GM19035 (cell line): ENCODE measurements around the gene RPTOR.
A peak's percentile ranks its signal among the peaks of the same experiment; 100 is the strongest.
"Not testable (repeated sequence)": the region's sequence is repeated elsewhere in the genome, so short reads cannot be mapped to it uniquely, and the experiment has no call there.

ENCODE experiments used
- ATAC-seq: cut with Tn5 transposase; IDR thresholded peaks from one replicate; pipeline ENCODE4 v1.9.1; 2021; ENCODE audit not compliant: unreplicated experiment

The RPTOR gene

DNA sequence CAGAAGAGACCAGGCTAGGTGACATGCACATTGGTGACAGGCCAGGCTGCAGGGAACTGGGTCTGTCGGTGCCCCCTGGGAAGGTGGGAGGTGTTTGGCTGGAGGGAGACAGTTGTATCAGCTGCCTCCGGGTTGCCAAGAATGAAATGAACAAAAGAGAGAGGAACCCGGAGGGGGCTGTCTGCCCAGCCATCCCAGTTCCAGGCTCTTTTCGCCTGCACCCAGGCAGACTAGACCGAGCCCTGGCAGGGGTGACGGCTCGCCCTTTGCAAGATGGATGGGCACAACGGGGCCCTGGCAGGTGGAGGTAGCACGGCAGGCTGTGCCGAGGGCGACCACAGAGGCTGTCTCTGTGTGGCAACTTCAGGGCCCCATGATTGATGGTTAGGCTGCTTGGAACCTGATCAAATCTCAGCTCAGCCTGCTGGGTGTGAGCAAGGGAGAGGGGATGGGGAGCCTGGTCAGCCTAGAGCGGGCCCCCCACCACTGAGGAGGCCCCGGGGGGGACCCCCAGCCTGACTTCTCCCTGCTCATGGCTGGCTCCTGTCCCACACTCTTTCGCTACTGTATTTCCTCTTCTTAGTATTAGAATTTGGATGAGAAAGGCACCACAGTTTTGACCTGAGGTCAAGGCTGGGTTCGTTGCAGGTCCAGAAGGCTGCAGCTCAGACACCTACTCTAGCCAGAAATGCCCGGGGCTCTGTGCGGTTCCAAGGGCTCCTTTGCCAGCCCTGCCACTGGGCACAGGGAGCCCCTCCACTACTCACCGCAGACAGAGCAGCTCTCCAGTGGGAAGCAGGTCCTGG lies 328.1 kb downstream of the RPTOR start:
- ATAC-seq = no peak

DNA sequence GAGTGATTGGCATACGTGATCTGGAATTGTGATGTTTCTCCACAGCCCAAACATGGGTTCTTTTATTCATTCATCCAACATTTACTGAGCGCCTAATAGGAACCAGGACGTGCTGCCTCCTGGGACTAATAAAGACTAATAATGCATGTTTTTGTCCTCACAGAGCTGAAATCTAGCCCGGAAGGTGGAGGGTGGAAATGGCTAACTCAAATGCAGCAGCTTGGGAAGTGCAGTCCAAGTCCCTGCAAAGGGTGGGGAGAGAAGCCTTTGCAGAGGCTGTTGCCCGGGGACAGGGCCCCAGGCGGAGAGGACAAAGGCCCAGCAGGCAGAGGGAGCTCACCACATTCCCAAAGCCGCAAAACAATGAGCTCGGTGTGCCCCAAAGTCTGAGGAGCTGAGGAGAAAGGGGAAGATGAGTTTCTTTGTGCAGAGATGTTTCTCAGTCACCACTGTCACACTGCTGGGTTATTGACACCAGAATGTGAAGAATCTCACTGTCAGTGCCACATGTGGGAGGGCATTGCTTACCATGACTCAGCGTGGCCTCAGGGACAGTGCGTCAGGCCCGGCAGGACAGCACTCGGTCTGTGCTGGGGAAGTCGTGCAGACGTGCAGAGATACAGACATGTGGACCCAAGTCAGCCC lies 328.8 kb downstream of the RPTOR start:
- ATAC-seq = no peak

DNA sequence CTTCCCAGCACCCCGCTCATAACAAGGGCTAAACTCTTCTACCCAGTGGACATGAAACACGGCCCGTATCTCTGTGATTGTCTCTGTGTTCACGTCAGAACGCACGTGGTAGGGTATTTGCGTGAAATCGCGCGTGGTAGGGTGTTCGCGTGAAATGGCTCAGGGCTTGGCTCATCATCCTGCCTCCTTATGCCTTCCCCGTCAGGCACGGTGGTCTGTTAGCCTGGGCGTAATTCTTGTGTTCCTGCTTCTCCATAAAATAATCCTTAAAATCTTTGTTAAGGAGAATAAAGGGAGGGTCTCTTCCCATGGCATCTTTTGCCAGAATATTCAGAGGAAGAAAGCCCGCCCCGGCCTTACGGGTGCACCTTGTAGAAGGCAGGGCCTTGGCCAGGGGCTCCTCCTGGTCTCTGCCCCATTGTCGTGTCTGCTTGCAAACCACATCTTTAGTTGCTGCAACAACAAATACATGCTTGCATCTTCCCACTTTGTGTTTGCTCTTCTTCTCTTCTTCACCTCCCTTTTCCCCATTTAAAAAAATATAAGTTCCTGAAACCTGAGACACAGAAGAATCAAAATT lies 330.3 kb downstream of the RPTOR start:
- no peak for ATAC-seq

GRCh38 chr17:80875480-80875995 lies 330.9 kb downstream of the RPTOR start:
- not testable (repeated sequence) for ATAC-seq

DNA sequence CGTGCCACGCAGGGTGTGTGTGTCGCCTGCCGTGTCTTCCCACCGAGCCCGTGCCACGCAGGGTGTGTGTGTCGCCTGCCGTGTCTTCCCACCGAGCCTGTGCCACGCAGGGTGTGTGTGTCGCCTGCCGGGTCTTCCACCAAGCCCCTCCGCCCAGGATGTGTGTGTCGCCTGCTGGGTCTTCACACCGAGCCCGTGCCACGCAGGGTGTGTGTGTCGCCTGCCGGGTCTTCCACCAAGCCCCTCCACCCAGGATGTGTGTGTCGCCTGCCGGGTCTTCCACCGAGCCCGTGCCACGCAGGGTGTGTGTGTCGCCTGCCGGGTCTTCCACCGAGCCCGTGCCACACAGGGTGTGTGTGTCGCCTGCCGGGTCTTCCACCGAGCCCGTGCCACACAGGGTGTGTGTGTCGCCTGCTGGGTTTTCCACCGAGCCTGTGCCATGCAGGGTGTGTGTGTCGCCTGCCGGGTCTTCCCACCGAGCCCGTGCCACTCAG lies 331.9 kb downstream of the RPTOR start:
- not testable (repeated sequence) for ATAC-seq

GRCh38 chr17:80876950-80877728 lies 332.5 kb downstream of the RPTOR start:
- peak; percentile 84 for ATAC-seq

DNA sequence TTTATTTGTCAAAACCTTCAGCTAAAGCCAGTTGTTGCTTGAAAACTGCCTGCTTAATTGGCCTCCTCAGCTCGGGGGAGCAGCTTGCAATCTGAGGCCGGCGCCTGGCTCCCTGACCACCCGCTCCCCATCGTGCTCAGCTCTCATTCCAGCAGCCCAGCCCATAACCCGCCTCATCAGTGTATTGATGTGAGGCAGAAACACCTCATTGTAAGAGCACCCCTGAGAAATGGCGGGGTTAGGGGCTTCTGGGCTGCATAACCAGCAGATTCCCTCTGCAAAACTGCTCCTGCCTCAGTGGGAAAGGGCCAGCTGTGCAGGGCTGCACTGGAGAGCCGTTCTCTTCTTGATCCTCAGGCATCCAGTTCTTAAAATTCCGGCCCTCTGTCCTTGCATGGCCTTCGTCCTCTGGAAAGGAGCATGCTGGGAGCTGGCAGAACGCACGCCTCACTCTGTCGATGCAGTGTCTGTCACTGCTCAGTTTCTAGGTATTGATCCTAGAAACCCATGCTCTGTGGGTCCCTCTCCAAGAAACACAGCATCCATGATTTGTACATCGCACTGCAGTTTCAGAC lies 333.2 kb downstream of the RPTOR start:
- ATAC-seq = no peak

GRCh38 chr17:80878876-80879722 lies 334.5 kb downstream of the RPTOR start:
- no peak for ATAC-seq

DNA sequence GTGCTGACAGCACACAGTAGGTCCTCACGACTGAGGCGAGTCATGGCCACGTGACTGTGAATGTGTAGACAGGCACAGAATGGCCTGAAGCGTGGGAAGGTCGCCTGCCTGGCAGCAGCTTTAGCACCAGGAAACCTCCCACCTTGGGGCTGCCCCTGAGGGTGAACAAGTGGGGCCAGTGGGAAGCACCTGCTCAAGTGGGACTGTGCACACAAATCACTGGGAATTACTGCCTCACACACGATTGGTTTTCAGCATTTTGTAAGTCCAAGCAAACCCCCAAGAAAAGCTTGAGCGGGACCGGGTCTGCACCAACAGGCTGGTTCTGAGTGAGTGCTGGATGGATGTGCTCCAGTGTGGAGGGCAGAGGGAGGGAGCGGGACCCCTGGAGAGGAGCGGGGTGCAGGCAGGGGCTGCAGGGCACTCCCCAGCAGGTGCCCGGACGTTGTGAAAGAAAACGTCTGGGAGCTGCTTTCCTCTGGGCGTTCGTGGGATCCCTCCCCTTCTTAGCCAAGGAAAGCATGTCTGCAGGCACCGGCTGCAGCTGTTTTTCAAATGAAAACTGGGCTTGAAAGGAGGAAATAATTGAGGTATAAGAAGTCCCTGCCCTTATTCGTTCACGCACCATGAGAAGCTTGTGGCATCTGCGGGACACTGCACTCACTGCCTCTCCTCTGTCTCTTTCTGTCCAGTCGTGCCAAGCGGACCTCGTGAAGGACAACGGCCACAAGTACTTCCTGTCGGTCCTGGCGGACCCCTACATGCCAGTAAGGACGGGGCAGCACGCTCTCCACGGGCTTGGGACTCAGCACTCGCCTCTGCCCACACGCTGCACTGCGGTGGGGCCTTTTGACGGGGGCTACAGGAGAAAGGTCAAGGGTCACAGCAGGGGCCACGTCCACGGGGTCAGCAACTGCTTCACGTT lies 335.3 kb downstream of the RPTOR start:
- no peak for ATAC-seq

DNA sequence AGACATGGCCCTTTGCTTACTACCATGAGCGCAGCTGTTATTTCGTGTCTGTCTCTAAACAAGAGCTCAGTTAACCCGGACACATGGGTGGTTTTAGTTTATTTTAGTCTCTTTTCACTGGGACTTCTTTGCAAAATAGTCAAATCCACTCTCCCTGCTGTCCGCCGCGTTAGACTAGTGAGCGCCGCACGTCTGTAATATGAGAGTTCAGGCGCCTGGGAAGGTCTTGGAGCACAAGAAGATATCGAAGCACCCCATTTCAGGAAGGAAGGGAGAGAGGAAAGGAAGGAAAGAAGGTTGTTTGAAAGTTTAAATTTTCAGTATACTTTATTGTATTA lies 336.0 kb downstream of the RPTOR start:
- no peak for ATAC-seq

GRCh38 chr17:80881306-80881705 lies 336.7 kb downstream of the RPTOR start:
- ATAC-seq = no peak

DNA sequence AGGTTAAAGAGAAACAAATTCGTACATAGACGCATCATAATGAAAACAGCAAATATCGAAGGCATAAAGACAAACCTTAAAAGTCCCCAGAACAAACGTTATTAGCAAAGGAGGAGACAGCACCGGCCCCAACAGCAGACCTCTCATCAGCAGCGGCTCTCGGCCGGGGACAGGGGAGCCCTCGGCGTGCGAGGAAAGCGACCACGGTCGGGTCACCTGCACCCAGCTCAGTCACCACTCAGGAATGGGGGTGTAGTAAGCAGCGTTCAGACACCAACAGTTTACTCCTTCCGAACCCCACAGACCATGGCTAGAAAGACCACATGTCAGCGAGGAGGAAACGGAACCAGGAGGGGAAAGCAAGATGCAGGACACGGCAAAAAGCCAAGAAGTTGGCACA lies 337.7 kb downstream of the RPTOR start:
- no peak for ATAC-seq

GRCh38 chr17:80882926-80883685 lies 338.5 kb downstream of the RPTOR start:
- ATAC-seq = no peak

DNA sequence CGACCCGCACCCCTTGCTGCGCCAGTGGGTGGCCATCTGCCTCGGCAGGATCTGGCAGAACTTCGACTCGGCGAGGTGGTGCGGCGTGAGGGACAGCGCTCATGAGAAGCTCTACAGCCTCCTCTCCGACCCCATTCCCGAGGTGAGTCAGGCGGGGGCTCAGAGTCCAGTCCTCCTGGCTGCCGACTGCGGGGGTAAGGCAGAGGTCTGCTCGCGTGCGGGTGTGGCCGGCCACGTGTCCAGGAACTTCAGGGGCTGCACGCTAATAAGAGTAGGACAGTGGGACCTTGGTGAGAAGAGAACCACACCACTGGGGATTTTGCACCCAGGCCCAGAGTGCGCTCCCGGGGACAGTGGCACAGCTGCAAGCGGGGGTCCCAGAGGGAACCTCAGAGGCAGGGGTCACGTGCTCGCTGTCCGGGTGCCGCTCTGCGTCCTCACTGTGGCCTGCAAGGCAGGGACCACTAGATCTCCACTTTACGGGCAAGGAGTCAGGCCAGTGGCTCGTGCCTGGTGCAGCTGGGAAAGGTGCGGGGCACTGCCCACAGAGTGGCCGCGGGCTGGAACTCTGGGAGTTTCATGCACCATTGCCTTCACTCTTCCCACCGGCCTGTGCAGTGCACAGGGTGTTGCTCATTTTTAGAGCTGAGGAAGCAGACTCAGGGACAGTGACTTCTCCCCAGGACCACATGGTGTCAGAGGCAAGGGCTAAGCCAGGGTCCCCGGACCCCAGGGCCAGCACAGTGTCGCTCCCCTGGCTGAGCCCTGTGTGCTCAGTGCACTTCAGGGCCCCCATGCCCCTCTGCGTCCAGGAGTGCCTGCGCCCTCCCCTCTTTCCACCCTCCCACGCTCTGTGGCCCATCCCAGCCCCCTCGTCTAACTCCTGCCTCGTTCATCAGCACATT lies 339.4 kb downstream of the RPTOR start:
- ATAC-seq = no peak

- ATAC-seq = no peak
These were observed 340.2 kb downstream of the RPTOR start for GRCh38 chr17:80884811-80885210.

DNA sequence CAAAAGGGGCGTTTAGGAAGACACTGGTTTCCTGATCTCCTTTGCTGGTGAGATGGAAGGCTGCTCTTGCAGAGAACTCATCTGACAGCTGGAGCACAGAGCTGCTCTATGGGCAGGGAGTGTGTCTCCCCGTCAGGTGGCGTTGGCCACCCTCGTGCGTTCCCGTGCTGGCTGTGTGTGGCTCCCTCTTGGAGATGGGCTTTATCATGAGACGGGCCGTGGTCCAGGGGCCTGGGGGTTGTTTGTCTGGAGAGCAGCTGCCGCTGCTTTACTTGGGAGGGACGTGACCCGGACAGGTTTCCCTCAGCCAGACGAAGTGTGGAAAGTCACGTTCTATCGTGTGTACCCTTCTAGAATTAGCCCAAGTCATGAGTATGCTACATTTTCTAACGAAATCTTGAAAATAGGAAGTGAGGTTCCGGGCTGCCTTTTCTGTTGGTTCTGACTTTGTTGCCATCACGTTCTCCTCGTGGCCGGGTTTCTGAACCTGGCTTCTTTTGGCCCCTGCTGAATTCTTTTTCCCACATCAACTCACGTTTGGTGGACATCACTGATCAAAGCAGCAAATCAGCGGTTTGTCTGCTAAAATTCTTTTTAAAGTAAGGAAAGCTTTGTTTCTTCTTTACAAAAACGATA lies 341.4 kb downstream of the RPTOR start:
- ATAC-seq = no peak
